ENCODE data around the gene SH3YL1. TPM values are rescaled to one million over a fixed set of nuclear protein-coding genes. Genes with fewer than 3 reads are reported as not detected.

Gene SH3YL1
- total RNA-seq, 1 donor from 2014 or later: 55.5 TPM

- no peak for TF ChIP-seq CTCF (IDR thresholded peaks at IDR 0.05)
- H3K4me3 Mint-ChIP-seq (ENCODE audit: unreplicated experiment): no peak overlapping the region
Observed at GRCh38 chr2:252001-252602, 11.7 kb downstream of the SH3YL1 start.

GRCh38 chr2:249538-250042 lies 14.2 kb downstream of the SH3YL1 start:
- Mint-ChIP-seq H3K36me3 (ENCODE audit: unreplicated experiment) (peaks cover 29% of the 10 kb centered on the region), H3K27me3 (ENCODE audit: unreplicated experiment) (no peaks in the 10 kb centered on the region), H3K4me3 (ENCODE audit: unreplicated experiment) (no peak overlapping the region), H3K27ac (ENCODE audit: unreplicated experiment) (no peak overlapping the region), H3K9me3 (ENCODE audit: unreplicated experiment) (no peaks in the 10 kb centered on the region), H3K4me1 (ENCODE audit: unreplicated experiment) (peaks cover 7% of the 10 kb centered on the region)
- TF ChIP-seq CTCF (IDR thresholded peaks at IDR 0.05): no peak
- no peak for DNase-seq (ENCODE audit: extremely low spot score, unreplicated experiment)

More at GRCh38 chr2:252001-252602, 11.7 kb downstream of the SH3YL1 start:
- Mint-ChIP-seq H3K36me3 (ENCODE audit: unreplicated experiment) (peaks cover 19% of the 10 kb centered on the region), H3K27ac (ENCODE audit: unreplicated experiment) (no peak overlapping the region), H3K9me3 (ENCODE audit: unreplicated experiment) (no peaks in the 10 kb centered on the region), H3K4me1 (ENCODE audit: unreplicated experiment) (peaks cover 3% of the 10 kb centered on the region), H3K27me3 (ENCODE audit: unreplicated experiment) (no peaks in the 10 kb centered on the region)
- DNase-seq (ENCODE audit: extremely low spot score, unreplicated experiment): no peak

GRCh38 chr2:248724-249123 lies 15.1 kb downstream of the SH3YL1 start:
- H3K4me3 Mint-ChIP-seq (ENCODE audit: unreplicated experiment): no peak overlapping the region
- peaks cover 7% of the 10 kb centered on the region for H3K4me1 Mint-ChIP-seq (ENCODE audit: unreplicated experiment)
- H3K27ac Mint-ChIP-seq (ENCODE audit: unreplicated experiment): no peak overlapping the region
- TF ChIP-seq CTCF (IDR thresholded peaks at IDR 0.05): no peak
- no peaks in the 10 kb centered on the region for H3K27me3 Mint-ChIP-seq (ENCODE audit: unreplicated experiment)
- DNase-seq (ENCODE audit: extremely low spot score, unreplicated experiment): no peak
- H3K9me3 Mint-ChIP-seq (ENCODE audit: unreplicated experiment): no peaks in the 10 kb centered on the region
- H3K36me3 Mint-ChIP-seq (ENCODE audit: unreplicated experiment): peaks cover 37% of the 10 kb centered on the region

GRCh38 chr2:246489-247144 lies 17.2 kb downstream of the SH3YL1 start:
- Mint-ChIP-seq H3K36me3 (ENCODE audit: unreplicated experiment) (peaks cover 49% of the 10 kb centered on the region), H3K27ac (ENCODE audit: unreplicated experiment) (no peak overlapping the region), H3K4me1 (ENCODE audit: unreplicated experiment) (peaks cover 7% of the 10 kb centered on the region), H3K9me3 (ENCODE audit: unreplicated experiment) (peaks cover 12% of the 10 kb centered on the region), H3K4me3 (ENCODE audit: unreplicated experiment) (no peak overlapping the region), H3K27me3 (ENCODE audit: unreplicated experiment) (no peaks in the 10 kb centered on the region)
- peak; percentile 68 for TF ChIP-seq CTCF (IDR thresholded peaks at IDR 0.05)
- DNase-seq (ENCODE audit: extremely low spot score, unreplicated experiment): no peak

GRCh38 chr2:244547-244946 lies 19.3 kb downstream of the SH3YL1 start:
- H3K4me3 Mint-ChIP-seq (ENCODE audit: unreplicated experiment): no peak overlapping the region
- H3K36me3 Mint-ChIP-seq (ENCODE audit: unreplicated experiment): peaks cover 58% of the 10 kb centered on the region
- H3K9me3 Mint-ChIP-seq (ENCODE audit: unreplicated experiment): peaks cover 12% of the 10 kb centered on the region
- DNase-seq (ENCODE audit: extremely low spot score, unreplicated experiment): no peak
- peaks cover 7% of the 10 kb centered on the region for H3K4me1 Mint-ChIP-seq (ENCODE audit: unreplicated experiment)
- no peak for TF ChIP-seq CTCF (IDR thresholded peaks at IDR 0.05)
- no peak overlapping the region for H3K27ac Mint-ChIP-seq (ENCODE audit: unreplicated experiment)
- H3K27me3 Mint-ChIP-seq (ENCODE audit: unreplicated experiment): no peaks in the 10 kb centered on the region
